ENCODE data around the gene SHISAL1.

SHISAL1 gene

DNA sequence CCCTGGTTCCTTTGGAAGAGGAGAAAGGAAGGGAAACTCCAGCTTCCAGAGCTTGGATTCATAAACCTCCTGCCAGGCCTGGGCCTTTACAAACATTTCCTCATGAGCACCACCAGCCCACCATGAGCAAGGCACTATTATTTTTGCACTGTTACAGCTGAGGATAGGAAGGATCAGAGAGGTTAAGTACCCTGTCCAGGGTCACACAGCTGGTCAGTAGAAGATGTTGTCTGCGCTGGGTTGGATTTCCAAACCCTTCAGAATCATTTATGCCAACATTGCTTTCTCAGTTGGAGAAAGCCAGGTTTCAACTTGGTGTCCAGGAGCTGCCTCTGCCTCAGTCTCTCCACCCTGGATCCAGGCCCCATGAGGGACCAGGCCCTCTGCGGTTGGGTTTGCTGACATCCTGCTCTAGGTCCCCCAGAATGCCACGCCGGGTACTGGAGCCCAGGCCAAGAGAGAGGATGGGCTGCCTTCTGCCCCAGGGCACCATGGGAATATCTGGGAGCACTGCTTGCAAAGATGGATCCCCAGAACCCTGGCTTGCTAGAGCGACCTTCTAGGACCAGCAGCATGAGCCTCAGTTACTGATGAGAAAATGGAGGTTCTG, 29.7 kb upstream of the SHISAL1 start:
- DNase-seq (ENCODE audit: low read depth), result no peak

DNA sequence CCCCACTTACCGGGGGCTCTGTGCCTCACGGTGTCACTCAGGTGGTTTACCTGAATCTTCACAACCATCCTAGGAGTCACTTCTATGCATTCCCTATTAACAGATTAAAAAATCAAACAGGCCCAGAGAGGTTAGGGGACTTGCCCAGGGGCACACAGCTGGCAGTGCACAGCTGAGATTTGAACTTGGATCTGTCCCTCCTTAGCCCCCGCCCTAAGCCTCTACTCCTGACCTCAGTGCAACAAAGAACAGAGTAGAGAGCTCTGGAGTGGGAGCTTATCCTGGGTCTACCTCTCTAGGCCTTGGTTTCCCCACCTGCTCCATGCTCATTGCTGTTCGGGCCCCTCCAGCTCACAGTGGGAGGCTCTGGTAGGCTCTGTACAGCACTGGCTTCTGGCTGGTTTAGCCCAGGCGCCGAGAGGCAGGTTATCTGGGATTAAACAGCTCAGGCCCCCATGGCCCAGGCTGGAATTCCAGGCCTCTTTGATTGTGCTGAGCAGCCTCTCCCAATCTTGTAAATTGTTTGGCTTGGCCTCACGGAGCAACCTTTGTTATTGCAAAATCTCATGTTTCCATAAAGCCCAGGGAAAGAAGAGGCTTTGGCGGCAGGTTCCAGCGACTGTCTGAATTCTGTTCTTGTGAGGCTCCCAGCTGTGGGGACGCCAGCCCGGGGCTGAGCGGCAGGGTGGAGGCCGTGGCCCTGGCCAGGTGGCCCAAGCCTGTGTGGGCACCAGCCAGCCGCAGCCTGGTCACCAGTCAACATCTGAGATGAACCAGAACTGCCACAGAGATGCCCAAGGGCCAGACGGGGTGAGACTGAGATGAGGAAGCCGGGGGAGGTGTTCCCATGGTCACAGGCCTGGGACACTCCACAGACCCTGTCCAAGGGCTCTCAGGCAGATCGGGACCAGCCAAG, 28.9 kb upstream of the SHISAL1 start:
- DNase-seq (ENCODE audit: low read depth), result no peak

DNA sequence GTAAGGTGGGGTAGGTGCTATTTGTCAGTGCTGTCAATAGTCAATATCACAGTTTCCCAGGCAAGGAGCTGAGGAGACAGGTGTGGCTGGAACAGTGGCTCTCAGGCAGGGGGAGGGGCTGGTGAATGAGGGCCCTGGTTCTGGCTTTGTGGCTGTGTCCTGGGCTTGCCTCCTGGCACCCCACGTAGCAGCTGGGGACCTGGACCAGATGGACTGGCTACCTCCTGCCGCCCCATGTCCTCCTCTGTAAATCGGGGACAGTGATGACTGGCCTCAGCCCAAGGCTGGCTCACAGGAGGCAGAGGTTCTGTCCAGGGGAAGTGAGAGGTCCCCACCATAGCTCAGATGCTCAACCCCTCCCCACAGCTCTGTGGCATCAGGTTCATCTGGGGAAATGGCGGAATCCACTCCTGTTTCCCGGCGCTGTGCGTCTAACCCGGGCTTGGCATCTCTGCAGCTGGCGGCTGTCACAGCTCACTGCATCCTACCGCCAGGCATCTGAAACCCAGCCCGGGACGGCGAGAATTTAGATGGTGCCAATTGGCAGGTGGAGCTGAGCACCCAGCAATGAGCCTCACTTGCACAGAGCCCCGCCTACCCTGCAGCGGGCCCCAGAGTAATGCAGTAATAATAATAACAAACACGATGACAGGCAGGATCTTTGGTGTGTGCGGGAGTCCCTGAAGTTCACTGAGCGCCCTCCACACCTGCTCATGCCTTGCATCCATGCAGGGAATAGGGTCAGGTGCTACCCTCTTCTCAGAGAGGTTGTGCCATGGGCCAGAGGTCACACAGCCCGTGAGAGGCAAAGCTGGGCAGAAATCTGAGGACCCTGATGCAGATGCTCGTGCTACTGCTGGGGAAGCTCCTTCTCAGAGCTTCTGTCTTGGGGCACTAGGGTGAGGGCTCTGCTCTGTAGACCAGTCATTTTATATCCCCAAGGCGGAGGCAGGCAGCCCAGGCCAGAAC, 27.8 kb upstream of the SHISAL1 start:
- no peak for DNase-seq (ENCODE audit: low read depth)

DNA sequence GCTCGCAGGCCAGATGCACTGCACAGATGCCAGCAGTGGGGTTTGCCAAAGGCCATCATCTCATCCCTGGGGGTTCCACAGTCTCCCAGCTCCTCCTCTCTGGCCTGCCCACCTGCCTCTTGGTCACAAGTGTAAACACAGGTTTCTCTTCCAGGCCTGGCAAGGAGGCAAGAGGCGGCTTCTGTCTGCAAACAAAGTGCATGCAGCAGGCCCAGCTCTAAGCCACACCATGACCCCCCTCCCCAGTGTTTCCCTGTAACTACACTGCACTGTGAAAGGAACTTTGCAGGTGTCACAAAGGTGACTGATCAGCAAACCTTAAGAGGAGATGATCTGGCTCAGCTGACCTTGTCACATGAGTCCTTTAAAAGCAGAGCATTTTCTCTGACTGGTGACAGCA, 26.2 kb upstream of the SHISAL1 start:
- no peak for DNase-seq (ENCODE audit: low read depth)

DNA sequence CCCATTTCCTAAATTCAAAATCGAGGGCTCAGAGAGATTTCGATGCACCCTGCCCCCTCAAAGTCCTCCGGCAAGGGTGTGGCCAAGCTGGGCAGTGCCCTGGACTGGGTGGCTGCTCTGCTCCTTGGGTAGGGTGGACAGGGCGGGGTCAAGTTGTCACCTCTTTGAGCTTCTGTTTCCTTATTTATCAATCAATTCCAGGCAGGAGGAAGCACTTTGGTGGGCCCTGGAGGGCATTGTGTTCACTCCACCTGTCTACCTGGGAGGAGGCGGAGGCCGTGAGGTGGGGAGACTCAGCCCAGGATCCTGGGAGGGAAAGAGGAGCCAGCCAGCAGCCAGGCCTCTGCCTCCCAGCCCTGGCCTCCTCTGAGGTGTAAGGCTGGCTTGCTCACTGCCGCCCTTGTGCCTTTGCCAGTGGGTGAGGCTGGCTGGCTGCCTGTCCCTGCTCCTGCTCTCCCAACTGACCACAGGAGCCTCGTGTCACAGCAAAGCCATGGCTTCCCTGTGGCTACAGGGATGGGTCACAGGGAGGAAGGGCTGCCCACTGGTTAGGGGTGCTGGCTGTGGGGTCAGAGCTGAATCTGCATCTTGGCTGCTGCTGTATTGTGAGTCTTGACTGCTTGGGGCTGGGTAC, 25.5 kb upstream of the SHISAL1 start:
- DNase-seq (ENCODE audit: low read depth), result no peak

DNA sequence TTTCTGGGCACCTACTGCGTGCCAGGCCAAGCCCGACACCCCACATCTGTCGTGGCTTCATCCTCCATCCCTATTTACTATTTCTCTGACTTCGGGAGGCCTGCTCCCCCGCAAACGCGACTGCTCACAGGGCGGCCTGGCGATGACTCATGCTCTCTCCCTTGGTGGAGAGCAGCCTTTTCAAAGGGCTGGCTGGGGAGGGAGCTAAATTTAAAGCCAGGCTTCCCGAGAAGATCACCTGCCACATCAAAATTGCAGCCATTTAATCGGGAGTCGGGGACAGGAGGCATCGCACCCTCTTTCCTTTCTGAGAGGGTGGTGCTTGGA, 24.9 kb upstream of the SHISAL1 start:
- no peak for DNase-seq (ENCODE audit: low read depth)

DNA sequence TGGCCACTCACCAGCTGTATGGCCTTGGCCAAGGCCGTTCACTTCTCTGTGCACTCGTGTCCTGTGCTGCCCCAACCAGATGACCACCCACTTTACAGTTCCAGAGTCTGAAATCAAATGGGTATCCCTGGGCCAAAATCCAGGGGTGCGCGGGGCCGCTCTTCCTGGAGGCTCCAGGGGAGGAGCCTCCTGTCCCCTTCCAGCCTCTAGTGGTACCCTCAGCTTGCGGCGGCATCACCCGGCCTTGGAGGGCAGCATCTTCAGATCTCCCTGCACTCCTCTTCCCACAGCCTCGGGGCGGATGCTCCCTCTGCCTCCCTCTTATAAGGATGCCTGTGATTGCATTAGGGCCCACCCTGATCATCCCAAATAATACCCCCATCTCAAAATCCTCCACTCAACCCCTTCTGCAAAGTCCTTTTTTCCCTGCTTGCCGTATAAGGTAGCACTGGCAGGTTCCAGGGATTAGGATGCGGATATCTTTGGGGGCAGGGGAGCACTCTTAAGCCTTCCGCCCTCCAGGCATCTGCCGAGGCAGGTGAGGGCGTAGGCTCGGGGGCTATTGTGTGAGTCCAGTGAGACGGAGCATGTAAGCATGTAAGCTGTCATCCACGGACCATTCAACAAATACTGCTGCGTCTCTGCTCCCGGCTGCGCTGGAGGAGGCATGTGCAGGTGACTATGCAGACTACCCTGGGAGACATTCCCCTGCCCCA, 24.4 kb upstream of the SHISAL1 start:
- no peak for DNase-seq (ENCODE audit: low read depth)

DNA sequence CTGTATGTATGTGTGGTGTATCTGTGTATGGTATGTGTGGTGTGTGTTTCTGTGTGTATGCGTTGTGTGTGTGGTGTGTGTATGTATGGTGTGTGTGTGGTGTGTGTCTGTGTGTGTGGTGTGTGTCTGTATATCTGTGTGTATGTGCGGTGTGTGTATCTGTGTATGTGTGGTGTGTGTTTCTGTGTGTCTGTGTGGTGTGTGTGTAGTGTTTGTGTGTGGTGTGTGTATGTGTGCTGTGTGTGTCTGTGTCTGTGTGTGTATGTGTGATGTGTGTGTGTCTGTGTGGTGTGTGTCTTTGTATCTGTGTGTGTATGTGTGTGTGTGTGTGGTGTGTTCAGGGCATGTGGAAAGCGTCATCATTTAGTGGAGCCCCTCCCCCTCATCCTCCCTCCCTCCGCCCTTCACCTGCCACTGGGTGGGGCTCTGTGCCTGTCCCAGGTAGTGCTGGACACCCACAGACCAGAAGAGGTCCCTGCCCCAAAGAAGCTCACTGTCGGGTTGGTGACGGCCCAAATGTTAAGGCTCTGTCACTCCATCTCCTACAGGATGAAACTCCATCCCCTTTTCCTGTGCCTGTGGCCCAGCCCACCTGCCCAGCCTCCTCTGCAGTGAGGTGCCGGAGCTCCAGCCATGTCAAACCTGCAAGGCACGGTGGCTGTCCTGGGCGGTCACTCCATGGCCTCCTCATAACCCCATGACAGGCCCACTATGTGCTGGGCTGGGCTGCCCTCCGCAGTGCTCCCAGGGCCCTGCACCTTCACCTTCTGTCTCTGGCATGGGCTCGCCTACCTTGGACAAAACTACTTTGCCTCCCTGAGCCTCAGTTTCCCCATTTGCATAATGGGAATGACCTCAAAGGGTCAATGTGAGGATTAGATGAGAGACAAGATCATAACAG, 23.4 kb upstream of the SHISAL1 start:
- DNase-seq (ENCODE audit: low read depth), result no peak

DNA sequence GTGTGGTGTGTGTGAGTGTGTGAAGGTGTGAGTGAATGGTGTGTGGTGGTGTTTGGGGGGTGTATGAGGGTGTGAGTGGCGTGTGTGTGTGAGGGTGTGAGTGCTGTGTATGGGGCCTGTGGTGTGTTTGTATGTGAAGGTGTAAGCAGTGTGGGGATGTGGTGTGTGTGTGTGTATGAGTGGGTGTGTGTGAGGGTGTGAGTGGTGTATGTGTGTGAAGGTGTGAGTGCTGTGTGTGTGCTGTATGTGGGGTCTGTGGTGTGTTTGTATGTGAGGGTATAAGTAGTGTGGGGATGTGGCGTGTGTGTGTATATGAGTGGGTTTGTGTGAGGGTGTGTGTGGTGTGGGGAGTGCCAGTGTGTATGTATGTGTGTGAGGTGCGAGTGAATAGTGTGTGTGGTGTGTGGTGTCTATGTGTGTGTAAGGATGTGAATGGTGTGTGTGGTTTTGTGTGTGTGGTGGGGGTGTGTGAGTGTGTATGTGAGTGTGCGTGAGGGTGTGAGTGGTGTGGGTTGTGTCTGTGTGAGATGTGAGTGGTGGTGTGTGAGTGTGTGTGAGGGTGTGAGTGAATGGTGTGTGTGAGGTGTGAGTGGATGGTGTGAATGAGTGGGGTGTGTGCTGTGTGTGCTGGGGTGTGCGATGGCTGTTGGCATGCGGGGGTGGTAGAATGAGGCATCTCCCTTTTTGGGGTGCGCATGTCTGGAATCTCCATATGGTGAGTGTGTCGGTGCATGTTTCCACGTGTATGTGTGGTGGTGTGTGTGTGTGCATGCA, 22.5 kb upstream of the SHISAL1 start:
- no peak for DNase-seq (ENCODE audit: low read depth)

DNA sequence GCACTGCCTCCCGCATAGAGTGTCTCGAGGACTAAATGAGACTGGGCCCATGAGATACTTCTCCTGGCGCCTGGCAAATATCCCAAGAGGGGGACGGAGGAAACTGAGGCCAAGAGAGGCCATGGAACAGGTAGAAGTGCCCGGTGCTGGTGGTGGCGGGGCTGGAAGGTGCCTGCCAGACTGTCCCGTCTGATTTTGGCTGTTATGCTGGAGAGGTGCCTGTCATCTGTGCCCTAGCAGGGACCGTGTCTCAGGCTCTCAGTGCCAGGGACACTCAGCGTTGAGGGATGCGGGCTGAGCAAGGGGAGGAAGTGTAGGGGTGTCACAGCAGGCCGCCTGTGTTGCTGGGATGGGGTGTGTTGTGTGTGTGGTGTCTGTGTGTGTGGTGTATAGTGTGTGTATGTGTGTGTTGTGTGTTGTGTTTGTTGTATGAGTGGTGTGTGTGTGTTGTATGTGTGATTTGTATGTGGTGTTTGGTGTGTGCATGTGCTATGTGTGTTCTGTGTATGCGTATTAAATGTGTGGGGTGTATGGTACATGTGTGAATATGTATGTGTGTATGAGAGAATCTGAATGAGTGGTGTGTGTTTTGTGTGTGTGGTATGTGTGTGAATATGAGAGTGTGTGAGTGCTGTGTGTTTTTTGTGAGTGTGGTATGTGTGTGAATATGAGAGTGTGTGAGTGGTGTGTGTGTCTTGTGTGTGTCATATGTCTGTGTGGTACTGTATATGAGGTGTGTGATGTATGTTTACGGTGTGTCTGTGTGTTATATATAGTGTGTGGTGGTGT, 21.3 kb upstream of the SHISAL1 start:
- no peak for DNase-seq (ENCODE audit: low read depth)

DNA sequence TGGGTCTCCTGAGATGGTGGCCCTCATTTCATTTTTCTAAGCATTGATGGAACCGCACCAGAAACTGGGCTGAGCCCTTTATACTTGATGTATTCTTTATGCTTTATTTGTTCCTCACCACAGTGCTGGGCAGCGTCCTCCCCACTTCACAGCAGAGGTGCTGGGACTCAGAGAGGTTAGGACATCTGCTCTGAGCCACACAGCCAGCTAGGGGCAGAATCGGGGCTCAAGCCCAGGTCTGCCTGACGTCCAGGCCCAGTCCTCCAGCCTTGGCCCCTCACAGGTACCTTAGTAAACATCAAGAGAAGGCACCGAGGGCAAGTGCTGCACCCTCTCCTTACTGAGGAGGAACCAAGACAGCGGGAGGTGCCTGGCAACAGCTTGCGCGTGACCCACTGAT, 20.2 kb upstream of the SHISAL1 start:
- no peak for DNase-seq (ENCODE audit: low read depth)

DNA sequence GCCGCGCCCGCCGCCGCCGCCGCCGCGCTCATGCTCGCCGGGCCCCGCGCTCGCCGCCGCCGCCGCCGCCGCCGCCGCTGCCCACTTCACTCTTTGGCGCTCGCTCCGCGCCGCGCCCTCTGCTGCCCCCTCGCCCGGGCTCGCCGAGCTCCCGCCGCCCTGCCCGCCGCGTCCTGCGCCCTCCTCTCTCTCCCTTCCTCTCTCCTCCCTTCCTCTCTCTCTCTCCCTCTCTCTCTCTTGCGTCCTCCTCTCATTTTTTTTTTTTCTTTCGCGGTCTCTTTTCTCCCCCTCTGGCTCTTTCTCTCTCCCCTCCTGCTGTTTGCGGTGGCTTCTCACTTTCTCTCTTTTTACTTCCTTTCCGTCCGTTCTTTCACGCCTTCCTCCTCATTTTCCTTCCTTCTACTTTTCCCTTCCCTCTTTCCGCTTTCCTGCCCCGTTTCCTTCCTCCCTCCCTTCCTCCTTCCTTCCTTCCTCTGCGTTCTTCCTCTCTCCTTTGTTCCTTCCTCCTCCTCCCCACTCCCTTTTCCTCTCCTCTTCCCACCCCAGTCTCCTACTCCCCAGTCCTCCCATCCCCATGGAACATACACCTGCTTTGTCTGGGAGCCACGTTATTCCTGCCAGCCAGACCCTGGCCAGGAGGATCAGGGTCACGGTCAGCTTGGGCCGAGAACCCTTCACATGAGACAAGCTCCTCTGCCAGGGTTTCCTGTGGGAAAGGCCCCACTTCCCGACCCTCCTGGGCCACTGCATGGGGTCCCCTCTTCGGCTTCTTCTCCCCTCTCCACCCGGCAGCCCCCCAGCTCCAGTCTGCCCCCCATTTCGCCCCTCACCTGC, 19.3 kb upstream of the SHISAL1 start:
- no peak for DNase-seq (ENCODE audit: low read depth)

DNA sequence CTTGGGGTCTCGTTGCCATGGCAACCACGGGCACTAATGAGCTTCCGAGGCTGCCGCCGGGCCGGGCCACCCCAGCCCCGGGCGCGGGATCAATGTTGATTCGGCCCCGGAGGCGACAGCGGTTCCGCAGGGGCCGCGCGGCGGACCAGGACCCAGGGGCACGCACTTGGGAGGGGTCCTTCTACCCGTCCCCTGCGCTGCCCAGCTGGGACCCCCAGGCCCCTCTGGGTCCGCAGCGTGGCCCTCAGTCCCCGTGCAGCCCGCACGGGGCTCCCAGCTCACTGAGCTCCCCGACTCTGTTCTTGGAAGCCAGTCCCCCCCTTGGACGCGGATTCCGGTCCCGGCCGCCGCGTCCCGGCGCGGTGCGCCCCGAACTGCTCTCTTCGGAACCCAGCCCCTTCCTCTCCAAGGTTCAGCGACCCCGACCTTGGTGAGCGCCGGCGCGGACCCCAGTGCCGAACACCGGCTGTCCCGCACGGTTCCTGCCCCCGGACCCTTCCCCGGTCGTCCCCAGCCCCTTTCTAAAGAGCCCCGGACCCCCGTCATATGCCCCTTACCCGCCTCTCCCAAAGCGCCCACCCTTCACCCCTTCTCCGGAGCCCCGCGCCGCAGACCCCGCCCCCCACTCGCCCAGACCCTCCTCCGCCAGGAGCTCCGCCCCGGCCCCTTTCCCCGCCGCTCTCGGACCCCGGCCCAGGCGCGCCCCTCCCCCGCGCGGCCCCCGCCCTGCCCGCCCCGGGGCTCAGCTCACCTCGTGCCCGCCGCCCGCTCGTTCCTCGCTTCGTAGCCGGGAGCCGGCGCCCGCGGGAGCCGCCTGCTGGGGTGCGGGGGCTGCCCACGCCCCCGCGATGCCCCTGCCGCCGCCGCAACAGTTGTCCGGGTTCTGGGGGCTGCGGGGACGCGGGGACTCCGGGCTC, 18.3 kb upstream of the SHISAL1 start:
- DNase-seq (ENCODE audit: low read depth), result no peak

DNA sequence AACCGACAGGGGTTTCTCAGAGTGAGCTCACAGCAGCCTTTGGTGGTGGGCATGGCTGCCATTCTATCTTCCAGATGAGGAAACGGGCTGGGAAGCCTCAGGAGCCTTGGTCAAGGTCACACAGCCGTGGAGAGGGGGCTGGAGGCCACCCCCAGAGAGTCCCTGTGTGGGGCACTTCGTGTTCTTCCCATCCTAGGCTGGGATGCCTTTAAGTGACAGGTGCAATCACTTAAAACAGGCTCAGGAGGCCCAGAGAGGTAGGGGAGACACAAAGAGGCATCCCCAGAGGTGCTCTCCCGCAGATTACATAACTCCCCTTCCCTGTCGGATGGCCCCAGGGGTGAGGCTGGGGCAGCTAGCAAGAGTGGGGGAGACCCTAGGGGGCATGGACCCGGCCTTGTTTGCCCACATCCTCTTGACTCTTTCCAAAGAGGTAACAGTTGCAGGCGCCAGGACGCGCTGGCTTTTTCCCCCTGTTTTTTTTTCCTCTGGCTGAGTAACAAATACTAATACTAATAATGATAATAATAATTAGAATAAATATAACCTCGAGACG, 17.5 kb upstream of the SHISAL1 start:
- no peak for DNase-seq (ENCODE audit: low read depth)

DNA sequence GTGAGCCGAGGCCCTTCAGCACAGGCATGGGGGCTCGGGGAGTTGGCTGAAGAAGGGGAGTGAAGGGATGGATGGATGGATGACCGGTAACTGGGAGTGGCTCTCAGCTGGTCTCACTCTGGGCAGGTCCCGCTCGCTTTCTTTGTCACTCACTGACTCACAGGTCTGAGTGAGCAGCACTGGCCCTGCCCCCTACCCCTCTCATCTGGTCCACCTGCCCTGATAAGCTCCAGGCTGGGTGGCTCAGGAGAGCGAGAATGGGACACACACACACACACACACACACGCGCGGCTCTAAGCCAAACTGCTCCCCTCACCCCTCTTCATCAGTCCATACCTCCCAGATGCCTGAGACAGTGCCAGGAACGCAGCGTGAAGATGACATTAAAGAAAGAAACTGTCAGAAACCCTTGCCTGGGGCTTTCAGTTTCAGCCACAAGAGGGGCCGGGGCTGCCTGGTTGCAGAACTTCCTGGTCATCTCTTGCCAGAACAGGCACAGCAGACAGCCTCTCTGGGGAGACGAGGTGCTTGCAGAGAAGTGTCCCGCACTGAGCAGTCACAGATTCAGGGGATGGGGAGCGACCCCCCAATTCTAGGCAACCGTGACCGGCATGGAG, 16.5 kb upstream of the SHISAL1 start:
- no peak for DNase-seq (ENCODE audit: low read depth)

DNA sequence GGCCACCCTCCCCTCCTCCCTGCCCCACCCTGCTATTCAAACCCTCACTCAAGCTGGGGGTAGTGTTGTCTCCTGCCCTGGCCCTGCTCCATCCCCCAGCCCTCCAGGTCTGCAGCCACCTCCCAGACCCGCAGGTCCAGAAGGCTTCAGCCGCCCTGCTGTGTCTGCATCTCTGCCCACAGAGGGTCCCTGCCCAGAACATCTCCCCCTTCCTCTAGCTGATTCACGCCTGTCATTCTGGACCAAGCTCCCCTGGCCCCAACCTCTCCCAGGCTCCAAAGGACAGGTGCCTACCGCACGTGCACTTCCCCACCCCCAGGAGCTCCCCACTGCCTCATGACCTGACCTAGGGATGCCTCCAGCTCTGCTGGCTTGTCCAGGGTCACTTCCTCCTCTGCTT, 16.0 kb upstream of the SHISAL1 start:
- no peak for DNase-seq (ENCODE audit: low read depth)

Measured in HS-27A (cell line).